Stomach (tissue), 9 donors: ENCODE data around the gene DYNC1H1. TPM values are rescaled to one million over a fixed set of nuclear protein-coding genes. Genes with fewer than 3 reads are reported as not detected.
A peak's percentile ranks its signal among the peaks of the same experiment; 100 is the strongest.

Experiments
- DNase-seq, 2 donors: peaks; one replicate each; pipeline versions ENCODE4 v3.0.0 to v3.0.0-alpha.2; 2013 to 2019
- H3K27ac ChIP-seq, 5 donors: fragments of 200-600 bp in 4 of 5; sonication (generic) in 4 of 5; one replicate each; pipeline ENCODE4 v1.5.1; 2013 to 2019; ENCODE audit warnings: mild to moderate bottlenecking in 1 of 5, moderate library complexity in 1 of 5
- H3K27me3 ChIP-seq, 3 donors: fragments of 200-600 bp; sonication (generic); one replicate each; pipeline ENCODE4 v1.5.1; 2017 to 2019; ENCODE audit warnings: mixed run types in 1 of 3
- H3K36me3 ChIP-seq, 4 donors: fragments of 200-600 bp; sonication (generic); 1 replicate in 3 of 4; 2 replicates in 1 of 4; pipeline ENCODE4 v1.5.1; 2016 to 2019
- H3K4me1 ChIP-seq, 4 donors: fragments of 200-600 bp; sonication (generic); one replicate each; pipeline ENCODE4 v1.5.1; 2016 to 2019
- H3K4me3 ChIP-seq, 4 donors: fragments of 200-600 bp; sonication (generic) in 3 of 4; one replicate each; pipeline ENCODE4 v1.5.1; 2016 to 2019; ENCODE audit warnings: mild to moderate bottlenecking in 1 of 4
- H3K9me3 ChIP-seq, 4 donors: fragments of 200-600 bp; sonication (generic); one replicate each; pipeline ENCODE4 v1.5.1; 2016 to 2019
- EP300 ChIP-seq: sonication (generic); formaldehyde crosslinking; IDR thresholded peaks from one replicate; pipeline ENCODE4 v1.6.1; 2017; ENCODE audit warnings: antibody characterized with exemption
- POLR2A ChIP-seq, 4 donors: fragments of 450-650 bp; IDR thresholded peaks; one replicate each; pipeline ENCODE4 v1.6.1; 2016; ENCODE audit warnings: antibody characterized with exemption in 4 of 4, control low read depth in 2 of 4, mild to moderate bottlenecking in 1 of 4, moderate library complexity in 1 of 4
- POLR2AphosphoS5 ChIP-seq, 3 donors: sonication (generic); formaldehyde crosslinking; IDR thresholded peaks; one replicate each; pipeline ENCODE4 v1.6.1; 2016; ENCODE audit warnings: antibody characterized with exemption in 3 of 3
- WGBS, 5 donors: extraction: QIAGEN DNeasy Blood & Tissue Kit in 3 of 5; methylation state at CpG; one replicate each; pipeline versions ENCODE4 v1.1.5 to v1.1.7; 2013 to 2018; 5-methylcytosine and 5-hydroxymethylcytosine counted together
- intact Hi-C: fragments of 100-400 bp; cut with DNase I; formaldehyde crosslinking; loops from one replicate; pipeline ENCODE4 v1.15.1; 2023; ENCODE audit warnings: low total_unique reads
- polyA plus RNA-seq, 3 donors: library from polyadenylated mRNA; stranded (reverse); fragments of 200-250 nt; gene quantifications; one replicate each; pipeline ENCODE4 v1.2.3, GENCODE V29; 2013
- total RNA-seq, 5 donors: library from RNA; depleted of rRNA; stranded (reverse); fragments of >200 nt; gene quantifications; one replicate each; pipeline versions ENCODE4 v1.1.0 to v1.2.3, GENCODE V29; 2014 to 2016
- TF ChIP-seq, protein P1 (sequence below), 7 experiments: fragments of 450-650 bp in 4 of 7; fragments of 200-600 bp in 3 of 7; sonication (generic) in 3 of 7; IDR thresholded peaks; one replicate each; pipeline ENCODE4 v1.5.1; 2016 to 2019; ENCODE audit warnings: antibody characterized with exemption in 7 of 7, control low read depth in 2 of 7, mild to moderate bottlenecking in 1 of 7
- donor health status: healthy with polysubstance abuse.
- donor health status: Bipolar disorder and iron deficiency.
- donor health status: healthy.

Gene DYNC1H1
- total and polyA plus RNA-seq, 8 donors: 52.9 to 651 (median 332) TPM

- Histone ChIP-seq H3K4me3 (no peak overlapping the region), H3K36me3 (peaks cover 99 to 100% (median 100%) of the 10 kb centered on the region in 4 donors), H3K27me3 (no peaks in the 10 kb centered on the region), H3K27ac (no peak overlapping the region), H3K4me1 (no peaks in the 10 kb centered on the region), H3K9me3 (no peaks in the 10 kb centered on the region)
- intact Hi-C loops: no loop called here
- TF ChIP-seq POLR2AphosphoS5 (IDR thresholded peaks at IDR 0.05) (no peak), POLR2A (IDR thresholded peaks at IDR 0.05) (no peak), EP300 (no peak)
- TF ChIP-seq, protein P1, sequence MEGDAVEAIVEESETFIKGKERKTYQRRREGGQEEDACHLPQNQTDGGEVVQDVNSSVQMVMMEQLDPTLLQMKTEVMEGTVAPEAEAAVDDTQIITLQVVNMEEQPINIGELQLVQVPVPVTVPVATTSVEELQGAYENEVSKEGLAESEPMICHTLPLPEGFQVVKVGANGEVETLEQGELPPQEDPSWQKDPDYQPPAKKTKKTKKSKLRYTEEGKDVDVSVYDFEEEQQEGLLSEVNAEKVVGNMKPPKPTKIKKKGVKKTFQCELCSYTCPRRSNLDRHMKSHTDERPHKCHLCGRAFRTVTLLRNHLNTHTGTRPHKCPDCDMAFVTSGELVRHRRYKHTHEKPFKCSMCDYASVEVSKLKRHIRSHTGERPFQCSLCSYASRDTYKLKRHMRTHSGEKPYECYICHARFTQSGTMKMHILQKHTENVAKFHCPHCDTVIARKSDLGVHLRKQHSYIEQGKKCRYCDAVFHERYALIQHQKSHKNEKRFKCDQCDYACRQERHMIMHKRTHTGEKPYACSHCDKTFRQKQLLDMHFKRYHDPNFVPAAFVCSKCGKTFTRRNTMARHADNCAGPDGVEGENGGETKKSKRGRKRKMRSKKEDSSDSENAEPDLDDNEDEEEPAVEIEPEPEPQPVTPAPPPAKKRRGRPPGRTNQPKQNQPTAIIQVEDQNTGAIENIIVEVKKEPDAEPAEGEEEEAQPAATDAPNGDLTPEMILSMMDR (IDR thresholded peaks at IDR 0.05): no peak
- no peak for DNase-seq
- WGBS, 5 donors: 92 to 96% (median 94%) methylated on average over 19 of the region's 19 CpGs
These were observed 53.9 kb downstream of the DYNC1H1 start for GRCh38 chr14:102018251-102018650.

DNA sequence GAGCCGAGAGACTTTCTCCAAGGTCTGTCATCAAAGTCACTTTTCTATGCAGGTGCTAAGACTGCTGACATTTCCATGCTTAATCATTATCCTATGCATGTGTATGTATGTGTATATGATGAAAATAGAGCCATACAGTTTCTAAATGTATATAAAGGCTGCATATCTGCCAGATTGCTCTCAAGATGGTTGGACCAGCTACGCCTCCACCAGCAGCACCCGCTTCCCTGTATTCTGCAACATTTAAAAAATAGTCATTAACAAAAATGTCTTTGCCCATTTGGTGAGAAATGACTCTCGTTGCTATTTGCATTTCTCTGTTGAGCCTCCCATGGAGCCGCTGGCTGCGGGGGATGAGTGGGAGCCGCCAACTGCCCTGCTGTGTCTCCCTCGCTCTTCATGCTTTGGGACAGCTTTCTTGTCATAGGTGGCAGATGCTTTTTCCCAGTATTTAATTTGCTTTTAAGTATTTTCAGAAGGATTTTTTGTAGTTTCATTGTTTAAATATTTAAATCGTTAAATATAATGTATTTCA, 54.7 kb downstream of the DYNC1H1 start:
- peaks cover 99 to 100% (median 100%) of the 10 kb centered on the region in 4 donors for H3K36me3 ChIP-seq
- H3K4me1 ChIP-seq: no peaks in the 10 kb centered on the region
- WGBS, 5 donors: 90 to 95% (median 91%) methylated on average over 9 of the region's 9 CpGs
- TF ChIP-seq, protein P1 (IDR thresholded peaks at IDR 0.05): no peak
- TF ChIP-seq POLR2A (IDR thresholded peaks at IDR 0.05): no peak
- no peak for TF ChIP-seq EP300
- no peak for TF ChIP-seq POLR2AphosphoS5 (IDR thresholded peaks at IDR 0.05)
- H3K27ac ChIP-seq: no peak overlapping the region
- H3K9me3 ChIP-seq: no peaks in the 10 kb centered on the region
- intact Hi-C loops: no loop called here
- no peaks in the 10 kb centered on the region for H3K27me3 ChIP-seq
- no peak for DNase-seq
- no peak overlapping the region for H3K4me3 ChIP-seq

DNA sequence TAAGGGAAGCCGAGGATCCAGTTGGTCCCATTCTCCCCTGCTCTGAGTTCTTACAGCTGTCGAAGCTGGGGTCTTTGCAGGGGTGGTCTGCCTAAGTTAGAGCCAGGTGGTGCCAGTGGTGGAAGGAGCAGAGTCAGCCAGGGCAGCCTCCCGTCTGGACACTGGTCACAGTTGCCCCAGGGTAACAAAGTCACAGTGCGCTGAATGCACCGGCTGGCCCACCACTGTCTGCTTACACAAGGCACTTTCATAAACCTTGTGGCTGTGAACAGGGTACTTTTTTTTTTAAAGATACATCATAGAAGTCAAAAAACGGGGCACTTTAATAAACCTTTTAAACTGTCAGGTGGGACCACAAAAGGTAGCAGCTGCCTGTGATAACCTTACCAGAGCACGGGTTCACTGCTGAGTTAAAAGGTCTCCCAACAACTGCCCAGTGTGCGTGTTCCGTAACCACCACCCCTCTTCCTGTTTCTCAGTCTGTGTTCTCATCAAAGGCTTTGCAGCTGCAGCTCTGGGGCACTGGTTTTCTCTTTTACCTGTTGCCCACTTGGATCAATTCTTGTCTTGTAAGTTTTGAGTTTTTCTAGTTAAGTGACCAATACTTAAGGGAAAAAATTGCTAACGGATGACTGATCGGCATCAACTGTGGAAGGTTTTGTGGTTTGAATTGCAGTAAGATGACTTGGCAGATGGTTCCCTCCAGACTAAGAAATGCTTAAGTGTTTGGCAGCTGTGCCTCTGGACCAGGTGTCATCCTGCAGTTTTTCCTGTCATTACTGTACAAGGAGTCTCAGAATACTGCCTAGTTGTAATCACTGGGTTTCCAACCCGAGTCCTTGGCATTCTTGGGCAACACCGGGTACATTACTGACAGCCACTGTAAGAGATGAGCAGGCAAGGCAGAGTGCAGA, 55.9 kb downstream of the DYNC1H1 start:
- H3K36me3 ChIP-seq: peaks cover 99 to 100% (median 100%) of the 10 kb centered on the region in 4 donors
- peak in 1 of 2 donors; percentile 21 for DNase-seq
- H3K27ac ChIP-seq: no peak overlapping the region
- no peak overlapping the region for H3K4me3 ChIP-seq
- no peaks in the 10 kb centered on the region for H3K27me3 ChIP-seq
- intact Hi-C loops: no loop called here
- TF ChIP-seq POLR2AphosphoS5 (IDR thresholded peaks at IDR 0.05) (no peak), POLR2A (IDR thresholded peaks at IDR 0.05) (no peak), EP300 (no peak)
- TF ChIP-seq, protein P1 (IDR thresholded peaks at IDR 0.05): no peak
- no peaks in the 10 kb centered on the region for H3K4me1 ChIP-seq
- 81 to 90% (median 89%) methylated on average over 13 of the region's 13 CpGs for WGBS, 5 donors
- no peaks in the 10 kb centered on the region for H3K9me3 ChIP-seq

- intact Hi-C loops: no loop called here
- Histone ChIP-seq H3K27ac (no peak overlapping the region), H3K9me3 (no peaks in the 10 kb centered on the region), H3K36me3 (peaks cover 90 to 100% (median 100%) of the 10 kb centered on the region in 4 donors), H3K4me1 (no peaks in the 10 kb centered on the region), H3K4me3 (no peak overlapping the region), H3K27me3 (no peaks in the 10 kb centered on the region)
- WGBS, 5 donors: 87 to 93% (median 88%) methylated on average over 9 of the region's 9 CpGs
- no peak for DNase-seq
- TF ChIP-seq POLR2AphosphoS5 (IDR thresholded peaks at IDR 0.05): no peak
- TF ChIP-seq EP300: no peak
- TF ChIP-seq POLR2A (IDR thresholded peaks at IDR 0.05): no peak
- TF ChIP-seq, protein P1 (IDR thresholded peaks at IDR 0.05): no peak
These were observed 62.6 kb downstream of the DYNC1H1 start for GRCh38 chr14:102026934-102027333.
